ENCODE measurements around the gene ASPG. TPM values are rescaled to one million over a fixed set of nuclear protein-coding genes. Genes with fewer than 3 reads are reported as not detected.

The ASPG gene
- not detected for polyA plus RNA-seq

DNA sequence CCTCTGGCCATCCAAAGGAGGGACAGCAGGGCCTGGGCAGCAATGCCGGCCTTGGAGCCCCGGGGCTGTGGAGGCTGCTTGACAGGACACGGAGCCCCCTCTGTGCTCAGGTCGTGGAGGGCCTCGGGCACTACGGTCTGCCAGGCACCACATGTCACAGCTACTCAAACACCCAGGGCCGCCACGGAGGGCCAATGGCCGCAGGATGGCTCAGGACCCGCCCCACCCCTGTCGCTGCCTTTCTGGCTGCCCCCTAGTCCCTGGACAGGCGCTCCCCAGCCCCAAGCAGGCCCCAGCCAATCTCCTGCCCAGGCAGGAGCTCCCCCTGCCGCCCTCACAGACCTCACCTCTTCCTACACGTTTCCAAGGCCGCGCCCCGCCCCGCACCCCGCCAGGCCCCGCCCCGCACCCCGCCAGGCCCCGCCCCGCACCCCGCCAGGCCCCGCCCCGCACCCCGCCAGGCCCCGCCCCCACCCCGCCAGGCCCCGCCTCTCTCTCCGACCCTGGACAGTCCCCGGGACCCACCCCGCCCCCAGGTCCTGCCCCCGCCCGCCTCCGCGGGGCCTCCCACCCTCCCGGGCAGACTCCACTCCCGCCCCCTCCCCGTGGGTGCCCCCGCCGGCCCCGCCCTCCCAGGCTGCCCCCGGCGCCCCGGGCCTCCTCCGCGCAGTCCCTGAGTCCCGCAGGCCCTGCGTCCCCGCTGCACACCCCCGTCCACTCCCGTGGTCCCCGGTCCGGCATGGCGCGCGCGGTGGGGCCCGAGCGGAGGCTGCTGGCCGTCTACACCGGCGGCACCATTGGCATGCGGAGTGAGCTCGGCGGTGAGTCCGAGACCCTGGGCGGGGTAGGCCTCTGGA is at the start of gene ASPG:
Gene ASPG, plus strand, starts transcription at position 669 of the 857 bp plus-strand sequence. Its CDS starts 71 bp downstream, at position 740.
- Mint-ChIP-seq H3K36me3 (peaks cover 2% of the 10 kb centered on the region), H3K9me3 (no peaks in the 10 kb centered on the region), H3K4me1 (no peaks in the 10 kb centered on the region), H3K4me3 (peak within 1 kb of the TSS in 1 of 4 donors; percentile 72), H3K27ac (peak within 1 kb of the TSS in 1 of 3 donors; percentile 10), H3K27me3 (peaks cover 10% of the 10 kb centered on the region)

DNA sequence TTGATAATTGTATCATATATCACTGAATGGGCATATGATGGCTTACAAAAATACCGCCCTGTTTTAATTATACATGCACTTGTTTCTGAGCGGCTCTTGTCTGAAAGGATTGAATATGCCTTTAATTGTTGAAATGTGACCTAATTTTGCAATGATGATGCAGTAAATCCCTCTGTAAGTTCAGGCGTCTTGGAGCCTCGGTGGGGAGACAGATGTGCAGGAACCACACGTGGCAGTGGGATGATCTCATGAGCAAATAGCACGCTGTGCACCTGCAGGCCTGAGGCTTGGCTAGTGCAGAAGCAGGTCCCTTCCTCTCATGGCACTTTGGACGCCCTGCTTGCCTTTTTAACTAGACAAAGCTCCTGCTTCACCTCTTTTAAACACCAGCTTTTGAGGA is 49.3 kb upstream of the ASPG start:
- no peak overlapping the region for H3K27ac Mint-ChIP-seq
- peaks cover 15% of the 10 kb centered on the region for H3K27me3 Mint-ChIP-seq
- H3K4me1 Mint-ChIP-seq, result no peaks in the 10 kb centered on the region
- no peak overlapping the region for H3K4me3 Mint-ChIP-seq
- no peaks in the 10 kb centered on the region for H3K9me3 Mint-ChIP-seq
- no peaks in the 10 kb centered on the region for H3K36me3 Mint-ChIP-seq

GRCh38 chr14:104037074-104037473 is 48.4 kb upstream of the ASPG start:
- no peaks in the 10 kb centered on the region for H3K9me3 Mint-ChIP-seq
- no peak overlapping the region for H3K27ac Mint-ChIP-seq
- H3K4me3 Mint-ChIP-seq, result no peak overlapping the region
- H3K36me3 Mint-ChIP-seq, result no peaks in the 10 kb centered on the region
- H3K4me1 Mint-ChIP-seq, result no peaks in the 10 kb centered on the region
- peaks cover 18% of the 10 kb centered on the region for H3K27me3 Mint-ChIP-seq

- peaks cover 12% of the 10 kb centered on the region for H3K27me3 Mint-ChIP-seq
- H3K27ac Mint-ChIP-seq, result no peak overlapping the region
- no peaks in the 10 kb centered on the region for H3K9me3 Mint-ChIP-seq
- H3K36me3 Mint-ChIP-seq, result no peaks in the 10 kb centered on the region
- H3K4me1 Mint-ChIP-seq, result no peaks in the 10 kb centered on the region
- H3K4me3 Mint-ChIP-seq, result no peak overlapping the region
These were observed 47.6 kb upstream of the ASPG start for GRCh38 chr14:104037903-104038302.

DNA sequence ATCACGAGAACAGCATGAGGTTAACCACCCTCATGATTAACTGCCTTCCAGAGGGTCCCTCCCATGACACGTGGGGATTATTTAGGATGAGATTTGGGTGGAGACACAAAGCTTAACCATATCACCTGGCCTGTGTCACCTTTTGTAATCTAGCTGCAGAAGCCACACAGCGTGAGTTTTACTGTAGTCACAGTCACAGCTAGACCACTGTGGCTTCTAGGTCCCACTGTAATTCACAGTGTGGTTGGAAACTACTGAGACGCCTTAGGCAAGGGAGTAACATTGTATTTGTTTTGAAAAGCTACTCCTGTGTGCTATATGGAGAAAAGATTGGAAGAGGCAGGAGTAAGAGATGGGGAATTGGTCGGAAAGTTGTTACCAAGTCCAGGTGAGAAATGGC is 46.3 kb upstream of the ASPG start:
- no peak overlapping the region for H3K4me3 Mint-ChIP-seq

GRCh38 chr14:104040539-104040938 is 45.0 kb upstream of the ASPG start:
- Mint-ChIP-seq H3K9me3 (no peaks in the 10 kb centered on the region), H3K27me3 (peaks cover 5% of the 10 kb centered on the region), H3K36me3 (no peaks in the 10 kb centered on the region), H3K27ac (no peak overlapping the region), H3K4me3 (no peak overlapping the region), H3K4me1 (no peaks in the 10 kb centered on the region)

More for the DNA sequence above, 46.3 kb upstream of the ASPG start:
- Mint-ChIP-seq H3K36me3 (no peaks in the 10 kb centered on the region), H3K9me3 (no peaks in the 10 kb centered on the region), H3K27me3 (peaks cover 5% of the 10 kb centered on the region), H3K4me1 (no peaks in the 10 kb centered on the region), H3K27ac (no peak overlapping the region)

DNA sequence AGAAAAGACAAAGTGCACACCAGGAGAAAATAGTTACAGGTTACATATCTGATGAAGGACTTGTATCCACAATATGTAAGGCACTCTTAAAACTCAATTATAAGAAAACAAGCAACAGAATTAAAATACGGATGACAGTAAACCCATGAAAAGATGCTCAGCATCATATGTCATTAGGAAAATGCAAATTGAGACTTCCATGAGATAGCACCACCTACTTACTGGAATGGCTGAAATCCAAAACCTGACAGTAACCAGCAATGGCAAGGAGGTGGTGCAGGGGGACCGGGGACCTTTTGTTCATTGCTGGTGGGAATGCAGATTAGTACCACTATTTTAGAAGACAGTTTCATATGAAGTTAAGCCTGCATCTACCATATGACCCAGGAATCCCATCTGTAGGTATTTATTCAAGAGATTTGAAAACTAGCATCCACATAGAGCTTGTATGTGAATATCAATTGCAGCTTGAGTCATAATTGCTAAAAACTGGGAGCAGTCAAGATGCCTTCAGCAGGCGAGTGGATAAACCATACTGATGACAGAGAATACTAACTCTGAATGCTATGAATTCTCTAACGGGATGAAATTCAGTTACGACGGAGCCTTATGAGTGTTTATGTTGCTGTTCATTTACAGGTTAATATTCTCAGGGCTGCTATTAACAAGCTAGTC is 43.9 kb upstream of the ASPG start:
- Mint-ChIP-seq H3K27ac (no peak overlapping the region), H3K4me3 (no peak overlapping the region), H3K4me1 (no peaks in the 10 kb centered on the region), H3K36me3 (no peaks in the 10 kb centered on the region), H3K9me3 (no peaks in the 10 kb centered on the region), H3K27me3 (peaks cover 7% of the 10 kb centered on the region)

GRCh38 chr14:104044016-104044415 is 41.5 kb upstream of the ASPG start:
- H3K36me3 Mint-ChIP-seq, result no peaks in the 10 kb centered on the region
- H3K27ac Mint-ChIP-seq, result no peak overlapping the region
- H3K4me3 Mint-ChIP-seq, result no peak overlapping the region
- H3K4me1 Mint-ChIP-seq, result no peaks in the 10 kb centered on the region
- H3K27me3 Mint-ChIP-seq, result peaks cover 6% of the 10 kb centered on the region
- peaks cover 0 to 4% (median 4%) of the 10 kb centered on the region in 3 donors for H3K9me3 Mint-ChIP-seq

GRCh38 chr14:104047761-104048160 is 37.7 kb upstream of the ASPG start:
- H3K9me3 Mint-ChIP-seq, result peaks cover 0 to 4% (median 4%) of the 10 kb centered on the region in 3 donors
- no peak overlapping the region for H3K4me3 Mint-ChIP-seq

GRCh38 chr14:104048758-104049507 is 36.6 kb upstream of the ASPG start:
- peaks cover 9% of the 10 kb centered on the region for H3K27me3 Mint-ChIP-seq
- no peaks in the 10 kb centered on the region for H3K36me3 Mint-ChIP-seq
- no peak overlapping the region for H3K4me3 Mint-ChIP-seq
- no peak overlapping the region for H3K27ac Mint-ChIP-seq
- H3K4me1 Mint-ChIP-seq, result no peaks in the 10 kb centered on the region
- H3K9me3 Mint-ChIP-seq, result peaks cover 0 to 4% (median 4%) of the 10 kb centered on the region in 3 donors

More at GRCh38 chr14:104047761-104048160, 37.7 kb upstream of the ASPG start:
- no peak overlapping the region for H3K27ac Mint-ChIP-seq
- peaks cover 9% of the 10 kb centered on the region for H3K27me3 Mint-ChIP-seq
- no peaks in the 10 kb centered on the region for H3K36me3 Mint-ChIP-seq
- no peaks in the 10 kb centered on the region for H3K4me1 Mint-ChIP-seq

GRCh38 chr14:104049576-104050240 is 35.8 kb upstream of the ASPG start:
- Mint-ChIP-seq H3K27me3 (peaks cover 11% of the 10 kb centered on the region), H3K4me1 (no peaks in the 10 kb centered on the region), H3K36me3 (no peaks in the 10 kb centered on the region), H3K27ac (no peak overlapping the region), H3K4me3 (no peak overlapping the region), H3K9me3 (peaks cover 0 to 4% (median 4%) of the 10 kb centered on the region in 3 donors)

DNA sequence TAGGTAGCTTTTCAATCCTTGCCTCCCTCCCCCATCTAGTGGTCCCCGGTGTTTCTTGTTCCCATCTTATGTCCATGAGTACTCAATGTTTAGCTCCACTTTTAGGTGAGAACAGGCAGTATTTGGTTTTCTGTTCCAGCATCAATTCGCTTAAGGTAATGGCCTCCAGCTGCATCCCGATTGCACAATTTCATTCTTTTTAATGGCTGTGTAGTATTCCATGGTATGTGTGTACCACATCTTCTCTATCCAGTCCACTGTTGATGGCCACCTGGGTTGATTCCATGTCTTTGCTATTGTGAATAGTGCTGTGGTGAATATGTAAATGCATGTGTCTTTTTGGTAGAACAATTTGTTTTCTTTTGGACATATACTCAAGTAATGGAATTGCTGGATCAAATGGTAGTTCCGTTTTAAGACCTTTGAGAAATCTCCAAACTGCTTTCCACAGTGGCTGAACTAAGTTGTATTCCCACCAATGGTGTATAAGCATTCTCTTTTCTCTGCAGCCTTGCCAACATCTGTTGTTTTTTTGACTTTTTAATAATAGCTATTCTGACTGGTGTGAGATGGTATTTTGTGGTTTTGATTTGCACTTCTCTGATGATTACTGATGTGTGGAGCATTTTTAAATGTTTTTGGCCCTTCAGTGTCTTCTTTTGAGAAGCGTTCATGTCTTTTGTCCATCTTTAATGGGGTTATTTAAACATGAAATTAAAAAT is 34.2 kb upstream of the ASPG start:
- H3K36me3 Mint-ChIP-seq, result no peaks in the 10 kb centered on the region

GRCh38 chr14:104054222-104054905 is 31.1 kb upstream of the ASPG start:
- peaks cover 18% of the 10 kb centered on the region for H3K27me3 Mint-ChIP-seq
- H3K4me3 Mint-ChIP-seq, result no peak overlapping the region
- H3K4me1 Mint-ChIP-seq, result no peaks in the 10 kb centered on the region
- no peaks in the 10 kb centered on the region for H3K36me3 Mint-ChIP-seq
- H3K9me3 Mint-ChIP-seq, result no peaks in the 10 kb centered on the region
- no peak overlapping the region for H3K27ac Mint-ChIP-seq

More for the DNA sequence above, 34.2 kb upstream of the ASPG start:
- Mint-ChIP-seq H3K27ac (no peak overlapping the region), H3K4me3 (no peak overlapping the region), H3K27me3 (peaks cover 16% of the 10 kb centered on the region), H3K4me1 (no peaks in the 10 kb centered on the region), H3K9me3 (peaks cover 0 to 4% (median 4%) of the 10 kb centered on the region in 3 donors)

DNA sequence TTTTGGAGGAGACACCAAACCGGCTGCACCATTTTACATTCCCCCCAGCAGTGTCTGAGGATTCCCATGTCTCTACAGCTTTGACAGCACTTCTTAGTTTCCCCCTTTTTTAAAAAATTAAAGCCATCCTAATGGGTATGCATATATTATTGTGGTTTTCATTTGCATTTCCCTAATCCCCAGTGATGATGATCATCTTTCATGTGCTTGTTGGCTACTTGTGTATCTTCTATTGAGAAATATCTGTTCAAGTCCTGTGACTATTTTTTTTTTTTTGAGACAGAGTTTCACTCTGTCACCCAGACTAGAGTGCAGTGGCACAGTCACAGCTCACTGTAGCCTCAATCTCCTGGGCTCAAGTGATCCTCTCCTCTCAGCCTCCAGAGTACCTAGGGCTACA is 23.2 kb upstream of the ASPG start:
- Mint-ChIP-seq H3K27me3 (peaks cover 10% of the 10 kb centered on the region), H3K4me3 (no peak overlapping the region), H3K4me1 (no peaks in the 10 kb centered on the region), H3K36me3 (no peaks in the 10 kb centered on the region), H3K9me3 (peaks cover 4 to 8% (median 5%) of the 10 kb centered on the region in 3 donors), H3K27ac (no peak overlapping the region)
